Trophoblast cell (in vitro differentiated cells and primary cell): Measurements from ENCODE around the gene UBN2.
"Not testable (repeated sequence)": the region's sequence is repeated elsewhere in the genome, so short reads cannot be mapped to it uniquely, and the experiment has no call there.

Source experiments
- DNase-seq, 2 donors: peaks; one replicate each; pipeline ENCODE4 v3.0.0-alpha.2; 2016
- H2AFZ ChIP-seq: 2 replicates; pipeline ENCODE4 v1.6.1; 2013; ENCODE audit warnings: low read length, moderate library complexity, mild to moderate bottlenecking; ENCODE audit not compliant: insufficient read depth, poor library complexity
- H2AK5ac ChIP-seq: 2 replicates; pipeline ENCODE4 v1.6.1; 2013; ENCODE audit warnings: mild to moderate bottlenecking, low read length
- H2BK120ac ChIP-seq: 2 replicates; pipeline ENCODE4 v1.6.1; 2013; ENCODE audit warnings: low read length, mild to moderate bottlenecking, moderate library complexity; ENCODE audit not compliant: insufficient read depth, poor library complexity
- H2BK12ac ChIP-seq: 2 replicates; pipeline ENCODE4 v1.6.1; 2013; ENCODE audit warnings: mild to moderate bottlenecking, low read length, moderate library complexity
- H2BK5ac ChIP-seq: 2 replicates; pipeline ENCODE4 v1.6.1; 2013; ENCODE audit warnings: low read length, low read depth, moderate library complexity, mild to moderate bottlenecking; ENCODE audit not compliant: poor library complexity
- H3K14ac ChIP-seq: 2 replicates; pipeline ENCODE4 v1.6.1; 2013; ENCODE audit warnings: mild to moderate bottlenecking, low read length
- H3K18ac ChIP-seq: 2 replicates; pipeline ENCODE4 v1.6.1; 2013; ENCODE audit warnings: mild to moderate bottlenecking, low read length
- H3K23ac ChIP-seq: 2 replicates; pipeline ENCODE4 v1.6.1; 2013; ENCODE audit warnings: low read length
- H3K27ac ChIP-seq: 2 replicates; pipeline ENCODE4 v1.5.1; 2013; ENCODE audit warnings: low read depth, mild to moderate bottlenecking, inconsistent platforms, low read length, moderate library complexity
- H3K27me3 ChIP-seq: 2 replicates; pipeline ENCODE4 v1.6.1; 2013; ENCODE audit warnings: inconsistent platforms, mild to moderate bottlenecking, low read length, moderate library complexity; ENCODE audit not compliant: insufficient read depth
- H3K36me3 ChIP-seq, 2 experiments: 1 replicate in 1 of 2; 2 replicates in 1 of 2; pipeline ENCODE4 v1.6.1; 2013; ENCODE audit warnings: low read length in 2 of 2, mild to moderate bottlenecking in 2 of 2, moderate library complexity in 1 of 2; ENCODE audit not compliant: insufficient read depth in 2 of 2, control insufficient read depth in 1 of 2
- H3K4ac ChIP-seq: 2 replicates; pipeline ENCODE4 v1.6.1; 2013; ENCODE audit warnings: low read depth, mild to moderate bottlenecking, low read length, moderate library complexity
- H3K4me1 ChIP-seq, 2 experiments: 1 replicate in 1 of 2; 2 replicates in 1 of 2; pipeline ENCODE4 v1.6.1; 2013; ENCODE audit warnings: low read length in 2 of 2, mild to moderate bottlenecking in 2 of 2, moderate library complexity in 1 of 2; ENCODE audit not compliant: insufficient read depth in 2 of 2, control insufficient read depth in 1 of 2
- H3K4me2 ChIP-seq: 2 replicates; pipeline ENCODE4 v1.6.1; 2013; ENCODE audit warnings: inconsistent platforms, mild to moderate bottlenecking, low read length, moderate library complexity
- H3K4me3 ChIP-seq: 2 replicates; pipeline ENCODE4 v1.5.1; 2013; ENCODE audit warnings: mild to moderate bottlenecking, low read depth, low read length, inconsistent platforms
- H3K79me1 ChIP-seq: one replicate; pipeline ENCODE4 v1.6.1; 2013; ENCODE audit warnings: low read length
- H3K79me2 ChIP-seq: 2 replicates; pipeline ENCODE4 v1.6.1; 2013; ENCODE audit warnings: low read length, mild to moderate bottlenecking; ENCODE audit not compliant: control insufficient read depth, insufficient read depth, poor library complexity
- H3K9ac ChIP-seq: 2 replicates; pipeline ENCODE4 v1.6.1; 2013; ENCODE audit warnings: mild to moderate bottlenecking, low read length
- H3K9me3 ChIP-seq: 2 replicates; pipeline ENCODE4 v1.6.1; 2013; ENCODE audit warnings: low read depth, mild to moderate bottlenecking, control low read depth, inconsistent platforms, low read length; ENCODE audit not compliant: insufficient read depth
- H4K12ac ChIP-seq: 2 replicates; pipeline ENCODE4 v1.6.1; 2013; ENCODE audit warnings: low read depth, mild to moderate bottlenecking, low read length, moderate library complexity
- H4K8ac ChIP-seq: 2 replicates; pipeline ENCODE4 v1.6.1; 2013; ENCODE audit warnings: low read depth, mild to moderate bottlenecking, low read length, moderate library complexity
- H4K91ac ChIP-seq: one replicate; pipeline ENCODE4 v1.6.1; 2013; ENCODE audit warnings: low read depth, mild to moderate bottlenecking, low read length, moderate library complexity
- WGBS: extraction: QIAGEN DNeasy Blood & Tissue Kit; methylation state at CpG from one replicate; pipeline ENCODE4 v1.1.7; 2013; ENCODE audit warnings: missing lambda C conversion rate; ENCODE audit not compliant: insufficient read length, insufficient coverage; ENCODE audit errors: extremely low coverage; 5-methylcytosine and 5-hydroxymethylcytosine counted together

Gene UBN2

DNA sequence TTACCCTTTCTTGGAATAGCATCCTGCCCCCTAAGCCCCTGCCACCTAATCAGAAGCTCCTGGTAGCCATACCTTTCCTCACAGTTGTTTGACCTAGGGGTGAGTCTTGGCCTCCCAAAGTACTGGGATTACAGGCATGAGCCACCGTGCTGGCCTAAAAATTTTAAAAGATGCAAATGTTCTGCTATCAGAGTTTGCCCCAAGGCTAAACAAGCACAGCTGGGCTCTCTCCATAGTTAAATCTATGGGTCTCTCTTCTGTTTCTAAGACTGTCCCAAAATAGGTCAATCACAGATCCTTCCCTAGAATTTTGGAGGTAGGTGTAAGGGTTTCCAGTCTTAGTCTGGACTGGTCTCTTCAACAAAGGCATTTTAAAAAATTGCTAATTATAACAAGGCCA, 12.9 kb upstream of the UBN2 start:
- H2AK5ac ChIP-seq, result no peak overlapping the region

DNA sequence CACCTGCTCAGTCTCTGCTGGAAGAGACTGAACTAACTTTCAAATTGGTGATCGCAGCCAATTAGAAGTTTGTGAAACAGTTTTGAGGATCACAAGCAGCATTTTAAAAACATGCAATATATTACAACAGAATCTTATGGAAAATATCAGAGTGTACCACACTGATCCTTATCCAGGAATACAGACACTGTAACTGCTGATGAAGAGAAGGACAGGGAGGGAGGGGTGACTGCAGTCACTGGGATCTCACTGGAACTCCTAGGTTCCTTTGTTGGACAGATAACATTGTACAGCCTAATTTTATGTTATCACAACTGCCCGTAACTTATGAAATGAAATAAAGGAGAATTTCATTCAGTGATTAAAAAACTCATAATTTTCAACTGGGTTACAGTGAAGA, 6.8 kb upstream of the UBN2 start:
- no peaks in the 10 kb centered on the region for H3K4me1 ChIP-seq
- H3K9me3 ChIP-seq, result peaks cover 10% of the 10 kb centered on the region
- H3K27ac ChIP-seq, result no peak overlapping the region
- H3K79me2 ChIP-seq, result no peaks in the 10 kb centered on the region
- no peak overlapping the region for H2BK12ac ChIP-seq
- no peak overlapping the region for H2AK5ac ChIP-seq
- no peak overlapping the region for H3K9ac ChIP-seq
- no peaks in the 10 kb centered on the region for H3K79me1 ChIP-seq
- no peak overlapping the region for H3K4ac ChIP-seq
- H3K36me3 ChIP-seq, result no peaks in the 10 kb centered on the region
- no peaks in the 10 kb centered on the region for H3K27me3 ChIP-seq
- no peak overlapping the region for H2AFZ ChIP-seq
- H3K4me2 ChIP-seq, result no peak overlapping the region
- H2BK120ac ChIP-seq, result no peak overlapping the region
- H3K14ac ChIP-seq, result no peak overlapping the region
- no peak overlapping the region for H4K12ac ChIP-seq
- no peak overlapping the region for H3K23ac ChIP-seq
- H4K91ac ChIP-seq, result no peak overlapping the region
- H4K8ac ChIP-seq, result no peak overlapping the region
- WGBS, result no CpG with 5 or more reads among the region's 2 CpGs
- H2BK5ac ChIP-seq, result no peak overlapping the region
- no peak overlapping the region for H3K4me3 ChIP-seq
- no peak for DNase-seq
- no peak overlapping the region for H3K18ac ChIP-seq

More for the DNA sequence above, 12.9 kb upstream of the UBN2 start:
- Histone ChIP-seq H4K12ac (no peak overlapping the region), H3K9me3 (no peaks in the 10 kb centered on the region), H3K9ac (no peak overlapping the region), H3K23ac (no peak overlapping the region), H3K4me3 (no peak overlapping the region), H4K91ac (no peak overlapping the region), H4K8ac (no peak overlapping the region), H3K27ac (no peak overlapping the region), H3K27me3 (no peaks in the 10 kb centered on the region), H3K4ac (no peak overlapping the region), H2BK12ac (no peak overlapping the region), H2BK120ac (no peak overlapping the region), H3K4me2 (no peak overlapping the region), H3K4me1 (no peaks in the 10 kb centered on the region), H3K36me3 (no peaks in the 10 kb centered on the region), H3K79me2 (no peaks in the 10 kb centered on the region), H2AFZ (no peak overlapping the region), H3K18ac (no peak overlapping the region), H3K14ac (no peak overlapping the region), H3K79me1 (no peaks in the 10 kb centered on the region), H2BK5ac (no peak overlapping the region)
- no CpG with 5 or more reads among the region's 1 CpG for WGBS
- DNase-seq, result peak in 1 of 2 donors; percentile 2

DNA sequence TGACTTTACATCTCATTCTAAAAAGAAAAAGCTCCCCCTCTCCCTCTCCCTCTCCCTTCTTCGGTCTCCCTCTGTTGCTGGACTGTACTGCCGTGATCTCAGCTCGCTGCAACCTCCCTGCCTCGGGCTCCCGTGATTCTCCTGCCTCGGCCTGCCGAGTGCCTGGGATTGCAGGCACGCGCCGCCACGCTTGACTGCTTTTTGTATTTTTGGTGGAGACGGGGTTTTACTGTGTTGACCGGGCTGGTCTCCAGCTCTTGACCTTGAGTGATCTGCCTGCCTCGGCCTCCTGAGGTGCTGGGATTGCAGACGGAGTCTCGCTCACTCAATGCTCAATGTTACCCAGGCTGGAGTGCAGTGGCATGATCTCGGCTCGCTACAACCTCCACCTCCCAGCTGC, 6.2 kb upstream of the UBN2 start:
- H3K9me3 ChIP-seq, H3K27ac ChIP-seq, H3K4me1 ChIP-seq, H4K12ac ChIP-seq, H3K4me2 ChIP-seq, H3K79me1 ChIP-seq, H2BK5ac ChIP-seq, H3K23ac ChIP-seq, DNase-seq, H3K14ac ChIP-seq, H2AK5ac ChIP-seq, H3K27me3 ChIP-seq, H3K9ac ChIP-seq, H2BK120ac ChIP-seq, H3K79me2 ChIP-seq, H3K4me3 ChIP-seq, H3K4ac ChIP-seq, H4K8ac ChIP-seq, H3K18ac ChIP-seq, H4K91ac ChIP-seq, H2BK12ac ChIP-seq, H3K36me3 ChIP-seq, H2AFZ ChIP-seq: not testable (repeated sequence)
- no CpG with 5 or more reads among the region's 18 CpGs for WGBS

DNA sequence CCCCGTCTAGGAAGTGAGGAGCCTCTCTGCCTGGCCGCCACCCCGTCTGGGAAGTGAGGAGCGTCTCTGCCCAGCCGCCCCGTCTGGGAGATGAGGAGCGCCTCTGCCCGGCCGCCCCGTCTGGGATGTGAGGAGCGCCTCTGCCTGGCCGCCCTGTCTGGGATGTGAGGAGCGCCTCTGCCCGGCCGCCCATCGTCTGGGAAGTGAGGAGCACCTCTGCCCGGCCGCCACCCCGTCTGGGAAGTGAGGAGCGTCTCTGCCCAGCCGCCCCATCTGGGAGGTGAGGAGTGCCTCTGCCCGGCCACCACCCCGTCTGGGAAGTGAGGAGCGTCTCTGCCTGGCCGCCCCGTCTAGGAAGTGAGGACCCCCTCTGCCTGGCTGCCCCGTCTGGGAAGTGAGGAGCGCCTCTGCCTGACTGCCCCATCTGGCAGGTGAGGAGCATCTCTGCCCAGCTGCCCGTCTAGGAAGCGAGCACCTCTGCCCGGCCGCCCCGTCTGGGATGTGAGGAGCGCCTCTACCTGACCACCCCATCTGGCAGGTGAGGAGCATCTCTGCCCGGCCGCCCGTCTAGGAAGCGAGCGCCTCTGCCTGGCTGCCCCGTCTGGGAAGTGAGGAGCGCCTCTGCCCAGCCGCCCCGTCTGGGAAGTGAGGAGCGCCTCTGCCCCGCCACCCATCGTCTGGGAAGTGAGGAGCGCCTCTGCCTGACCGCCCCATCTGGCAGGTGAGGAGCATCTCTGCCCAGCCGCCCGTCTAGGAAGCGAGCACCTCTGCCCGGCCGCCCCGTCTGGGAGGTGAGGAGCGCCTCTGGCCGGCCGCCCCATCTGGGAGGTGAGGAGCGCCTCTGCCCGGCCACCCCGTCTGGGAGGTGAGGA, 5.5 kb upstream of the UBN2 start:
- H2BK5ac ChIP-seq, H3K27ac ChIP-seq, H3K14ac ChIP-seq, H3K23ac ChIP-seq, H3K4me1 ChIP-seq, H3K4me2 ChIP-seq, H3K4me3 ChIP-seq, H3K27me3 ChIP-seq, H4K91ac ChIP-seq, H3K4ac ChIP-seq, DNase-seq, H3K79me1 ChIP-seq, H4K12ac ChIP-seq, H3K18ac ChIP-seq, H3K79me2 ChIP-seq, H4K8ac ChIP-seq, H2AK5ac ChIP-seq, H2BK120ac ChIP-seq, H2AFZ ChIP-seq, H3K9ac ChIP-seq, H2BK12ac ChIP-seq, H3K36me3 ChIP-seq: not testable (repeated sequence)
- WGBS, result no CpG with 5 or more reads among the region's 60 CpGs
- peaks cover 10% of the 10 kb centered on the region for H3K9me3 ChIP-seq
